SK-N-SH treated with all-trans-retinoic acid at 6 μM for 48 hours (cell line): Measurements from ENCODE around the gene PHKG1.

Source experiments
- ATAC-seq: fragments of 200-7000 bp; cut with Tn5 transposase; 3 replicates; pipeline ENCODE4 v1.9.1; 2020; ENCODE audit warnings: mild to moderate bottlenecking, moderate library complexity
- ARNTL ChIP-seq: fragments of 450-650 bp; formaldehyde crosslinking; IDR thresholded peaks from 2 replicates; pipeline ENCODE4 v1.5.0; 2020; ENCODE audit warnings: low read depth, mild to moderate bottlenecking, moderate library complexity, borderline replicate concordance
- BACH2 ChIP-seq: fragments of 250-450 bp; sonication (Bioruptor Pico); IDR thresholded peaks from 2 replicates; pipeline ENCODE4 v1.9.0; 2021; ENCODE audit warnings: mild to moderate bottlenecking, borderline replicate concordance
- ESRRG ChIP-seq: fragments of 250-450 bp; sonication (Bioruptor Pico); IDR thresholded peaks from 2 replicates; pipeline ENCODE4 v1.6.1; 2021; ENCODE audit warnings: mild to moderate bottlenecking
- ISL1 ChIP-seq: fragments of 250-450 bp; sonication (Bioruptor Pico); IDR thresholded peaks from 2 replicates; pipeline ENCODE4 v2.1.2; 2022; ENCODE audit warnings: mild to moderate bottlenecking, moderate library complexity
- RARB ChIP-seq: fragments of 250-450 bp; sonication (Bioruptor Pico); IDR thresholded peaks from 2 replicates; pipeline ENCODE4 v1.8.0; 2021; ENCODE audit warnings: mild to moderate bottlenecking, moderate library complexity
- SNAI2 ChIP-seq: fragments of 250-450 bp; sonication (Bioruptor Pico); IDR thresholded peaks from 2 replicates; pipeline ENCODE4 v1.5.0; 2020; ENCODE audit warnings: mild to moderate bottlenecking, moderate library complexity
- ZFP30 ChIP-seq: fragments of 450-650 bp; formaldehyde crosslinking; IDR thresholded peaks from 2 replicates; pipeline ENCODE4 v1.5.0; 2022; ENCODE audit warnings: mild to moderate bottlenecking, moderate library complexity
- ZNF565 ChIP-seq: fragments of 450-650 bp; formaldehyde crosslinking; conservative IDR thresholded peaks from 2 replicates; pipeline ENCODE4 v1.5.0; 2020; ENCODE audit warnings: low read depth, mild to moderate bottlenecking, moderate library complexity
- ZNF70 ChIP-seq: fragments of 450-650 bp; formaldehyde crosslinking; IDR thresholded peaks from 2 replicates; pipeline ENCODE4 v1.5.0; 2020; ENCODE audit warnings: mild to moderate bottlenecking, moderate library complexity
- ZNF8 ChIP-seq: fragments of 450-650 bp; formaldehyde crosslinking; IDR thresholded peaks from 2 replicates; pipeline ENCODE4 v1.5.0; 2020; ENCODE audit warnings: mild to moderate bottlenecking, moderate library complexity
- TF ChIP-seq, protein P1 (sequence below): fragments of 250-450 bp; sonication (Bioruptor Pico); IDR thresholded peaks from 2 replicates; pipeline ENCODE4 v1.5.0; 2020; ENCODE audit warnings: mild to moderate bottlenecking, moderate library complexity
- TF ChIP-seq, protein P2 (sequence below): fragments of 250-450 bp; sonication (Bioruptor Pico); IDR thresholded peaks from 2 replicates; pipeline ENCODE4 v1.8.0; 2021; ENCODE audit warnings: low read depth, mild to moderate bottlenecking, moderate library complexity, borderline replicate concordance
- TF ChIP-seq, protein P3 (sequence below): fragments of 250-450 bp; sonication (Bioruptor Pico); IDR thresholded peaks from 2 replicates; pipeline ENCODE4 v1.5.1; 2021; ENCODE audit warnings: mild to moderate bottlenecking, moderate library complexity
- TF ChIP-seq, protein P4 (sequence below): fragments of 250-450 bp; sonication (Bioruptor Pico); IDR thresholded peaks from 2 replicates; pipeline ENCODE4 v1.5.1; 2020; ENCODE audit warnings: low read depth, mild to moderate bottlenecking, moderate library complexity
- TF ChIP-seq, protein P5 (sequence below): fragments of 250-450 bp; sonication (Bioruptor Pico); IDR thresholded peaks from 2 replicates; pipeline ENCODE4 v1.8.0; 2020; ENCODE audit warnings: mild to moderate bottlenecking, moderate library complexity, borderline replicate concordance

PHKG1 gene

DNA sequence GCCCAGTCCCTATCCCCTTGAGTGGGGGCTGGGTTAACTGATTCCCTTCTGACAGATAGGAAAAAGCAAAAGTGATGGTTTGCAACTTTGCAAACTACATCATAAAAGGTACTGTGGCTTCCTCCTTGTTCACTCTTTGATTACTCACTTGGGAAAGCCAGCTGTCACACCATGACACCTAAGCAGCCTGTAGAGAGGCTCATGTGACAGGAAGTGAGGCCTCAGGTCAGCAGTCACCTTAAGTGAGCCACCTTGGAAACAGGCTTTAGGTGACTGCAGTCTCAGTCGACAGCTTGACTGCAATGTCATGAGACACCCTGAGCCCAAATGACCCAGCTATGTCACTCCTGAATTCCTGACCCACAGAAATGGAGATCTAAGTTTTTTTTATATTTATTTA, 17.9 kb upstream of the PHKG1 start:
- ATAC-seq, result no peak
- TF ChIP-seq, protein P1, sequence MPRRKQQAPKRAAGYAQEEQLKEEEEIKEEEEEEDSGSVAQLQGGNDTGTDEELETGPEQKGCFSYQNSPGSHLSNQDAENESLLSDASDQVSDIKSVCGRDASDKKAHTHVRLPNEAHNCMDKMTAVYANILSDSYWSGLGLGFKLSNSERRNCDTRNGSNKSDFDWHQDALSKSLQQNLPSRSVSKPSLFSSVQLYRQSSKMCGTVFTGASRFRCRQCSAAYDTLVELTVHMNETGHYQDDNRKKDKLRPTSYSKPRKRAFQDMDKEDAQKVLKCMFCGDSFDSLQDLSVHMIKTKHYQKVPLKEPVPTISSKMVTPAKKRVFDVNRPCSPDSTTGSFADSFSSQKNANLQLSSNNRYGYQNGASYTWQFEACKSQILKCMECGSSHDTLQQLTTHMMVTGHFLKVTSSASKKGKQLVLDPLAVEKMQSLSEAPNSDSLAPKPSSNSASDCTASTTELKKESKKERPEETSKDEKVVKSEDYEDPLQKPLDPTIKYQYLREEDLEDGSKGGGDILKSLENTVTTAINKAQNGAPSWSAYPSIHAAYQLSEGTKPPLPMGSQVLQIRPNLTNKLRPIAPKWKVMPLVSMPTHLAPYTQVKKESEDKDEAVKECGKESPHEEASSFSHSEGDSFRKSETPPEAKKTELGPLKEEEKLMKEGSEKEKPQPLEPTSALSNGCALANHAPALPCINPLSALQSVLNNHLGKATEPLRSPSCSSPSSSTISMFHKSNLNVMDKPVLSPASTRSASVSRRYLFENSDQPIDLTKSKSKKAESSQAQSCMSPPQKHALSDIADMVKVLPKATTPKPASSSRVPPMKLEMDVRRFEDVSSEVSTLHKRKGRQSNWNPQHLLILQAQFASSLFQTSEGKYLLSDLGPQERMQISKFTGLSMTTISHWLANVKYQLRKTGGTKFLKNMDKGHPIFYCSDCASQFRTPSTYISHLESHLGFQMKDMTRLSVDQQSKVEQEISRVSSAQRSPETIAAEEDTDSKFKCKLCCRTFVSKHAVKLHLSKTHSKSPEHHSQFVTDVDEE, result no peak
- TF ChIP-seq SNAI2 (CRISPR knock-in tag), result no peak
- TF ChIP-seq, protein P2, sequence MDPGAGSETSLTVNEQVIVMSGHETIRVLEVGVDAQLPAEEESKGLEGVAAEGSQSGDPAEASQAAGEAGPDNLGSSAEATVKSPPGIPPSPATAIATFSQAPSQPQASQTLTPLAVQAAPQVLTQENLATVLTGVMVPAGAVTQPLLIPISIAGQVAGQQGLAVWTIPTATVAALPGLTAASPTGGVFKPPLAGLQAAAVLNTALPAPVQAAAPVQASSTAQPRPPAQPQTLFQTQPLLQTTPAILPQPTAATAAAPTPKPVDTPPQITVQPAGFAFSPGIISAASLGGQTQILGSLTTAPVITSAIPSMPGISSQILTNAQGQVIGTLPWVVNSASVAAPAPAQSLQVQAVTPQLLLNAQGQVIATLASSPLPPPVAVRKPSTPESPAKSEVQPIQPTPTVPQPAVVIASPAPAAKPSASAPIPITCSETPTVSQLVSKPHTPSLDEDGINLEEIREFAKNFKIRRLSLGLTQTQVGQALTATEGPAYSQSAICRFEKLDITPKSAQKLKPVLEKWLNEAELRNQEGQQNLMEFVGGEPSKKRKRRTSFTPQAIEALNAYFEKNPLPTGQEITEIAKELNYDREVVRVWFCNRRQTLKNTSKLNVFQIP, result no peak

DNA sequence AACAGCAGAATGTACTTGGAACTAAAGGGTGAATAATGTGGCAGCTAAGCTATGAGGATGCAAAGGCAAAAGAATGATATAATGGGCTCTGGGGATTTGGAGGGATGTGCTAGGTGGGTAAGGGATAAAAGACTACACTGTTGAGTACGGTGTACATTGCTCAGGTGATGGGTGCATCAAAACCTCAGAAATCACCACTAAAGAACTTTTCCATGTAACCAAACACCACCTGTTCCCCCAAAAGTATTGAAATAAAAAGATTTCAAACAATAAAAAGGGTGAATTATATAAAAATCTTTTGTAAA, 15.2 kb upstream of the PHKG1 start:
- TF ChIP-seq, protein P2, result no peak
- TF ChIP-seq, protein P3, sequence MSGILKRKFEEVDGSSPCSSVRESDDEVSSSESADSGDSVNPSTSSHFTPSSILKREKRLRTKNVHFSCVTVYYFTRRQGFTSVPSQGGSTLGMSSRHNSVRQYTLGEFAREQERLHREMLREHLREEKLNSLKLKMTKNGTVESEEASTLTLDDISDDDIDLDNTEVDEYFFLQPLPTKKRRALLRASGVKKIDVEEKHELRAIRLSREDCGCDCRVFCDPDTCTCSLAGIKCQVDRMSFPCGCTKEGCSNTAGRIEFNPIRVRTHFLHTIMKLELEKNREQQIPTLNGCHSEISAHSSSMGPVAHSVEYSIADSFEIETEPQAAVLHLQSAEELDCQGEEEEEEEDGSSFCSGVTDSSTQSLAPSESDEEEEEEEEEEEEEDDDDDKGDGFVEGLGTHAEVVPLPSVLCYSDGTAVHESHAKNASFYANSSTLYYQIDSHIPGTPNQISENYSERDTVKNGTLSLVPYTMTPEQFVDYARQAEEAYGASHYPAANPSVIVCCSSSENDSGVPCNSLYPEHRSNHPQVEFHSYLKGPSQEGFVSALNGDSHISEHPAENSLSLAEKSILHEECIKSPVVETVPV (CRISPR knock-in tag), result no peak
- TF ChIP-seq, protein P4, sequence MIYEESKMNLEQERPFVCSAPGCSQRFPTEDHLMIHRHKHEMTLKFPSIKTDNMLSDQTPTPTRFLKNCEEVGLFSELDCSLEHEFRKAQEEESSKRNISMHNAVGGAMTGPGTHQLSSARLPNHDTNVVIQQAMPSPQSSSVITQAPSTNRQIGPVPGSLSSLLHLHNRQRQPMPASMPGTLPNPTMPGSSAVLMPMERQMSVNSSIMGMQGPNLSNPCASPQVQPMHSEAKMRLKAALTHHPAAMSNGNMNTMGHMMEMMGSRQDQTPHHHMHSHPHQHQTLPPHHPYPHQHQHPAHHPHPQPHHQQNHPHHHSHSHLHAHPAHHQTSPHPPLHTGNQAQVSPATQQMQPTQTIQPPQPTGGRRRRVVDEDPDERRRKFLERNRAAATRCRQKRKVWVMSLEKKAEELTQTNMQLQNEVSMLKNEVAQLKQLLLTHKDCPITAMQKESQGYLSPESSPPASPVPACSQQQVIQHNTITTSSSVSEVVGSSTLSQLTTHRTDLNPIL (CRISPR knock-in tag), result no peak
- TF ChIP-seq, all 23 proteins: peak for 0
- no peak for ATAC-seq

DNA sequence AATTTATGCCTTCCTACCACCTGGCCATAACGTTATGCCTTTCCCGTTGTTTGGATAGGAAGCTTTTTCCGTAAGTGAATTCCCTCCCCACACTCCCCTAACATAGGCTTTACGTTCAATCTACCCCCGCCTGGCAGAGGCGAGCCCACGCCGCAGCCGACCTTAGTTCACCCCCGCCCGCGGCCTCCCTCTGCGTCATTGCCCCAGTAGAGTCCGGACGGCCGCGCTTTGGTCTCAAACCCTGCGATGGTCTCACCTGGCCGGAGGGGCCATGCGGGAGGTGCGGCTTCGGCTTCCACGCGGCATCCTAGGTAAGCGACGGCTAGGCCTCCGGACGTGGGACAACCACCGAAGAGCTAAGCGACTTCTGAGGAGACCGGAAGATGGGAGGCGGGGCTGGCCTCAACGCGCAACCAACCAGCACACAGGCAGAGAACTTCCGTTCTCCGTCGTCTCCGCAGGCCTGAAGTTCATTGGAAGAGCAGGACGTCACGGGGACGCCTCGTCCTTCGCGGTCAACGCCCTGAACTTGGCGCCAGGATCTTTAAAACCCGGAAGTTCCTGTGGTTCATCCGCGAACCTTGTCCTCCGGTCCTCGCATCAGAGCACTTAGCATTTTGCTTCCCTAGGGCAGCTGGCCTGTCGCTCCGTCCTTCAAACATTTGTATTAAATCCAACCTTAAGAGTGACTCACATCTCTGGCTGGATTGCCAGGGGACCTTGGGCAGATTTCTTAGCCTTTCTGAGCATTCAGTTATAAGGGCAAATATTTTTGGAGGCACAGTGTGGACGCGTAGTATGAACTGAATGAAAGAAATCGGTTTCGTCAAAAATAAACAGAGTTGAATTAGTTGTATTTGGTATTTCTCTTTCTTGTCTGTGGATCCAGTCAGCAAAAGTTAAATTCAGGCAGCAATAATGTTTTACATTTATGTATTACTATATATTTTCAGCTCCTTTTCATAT, 13.6 kb upstream of the PHKG1 start, which contains the start of gene CHCHD2:
Gene CHCHD2, minus strand, starts transcription at position 369 of the 966 bp plus-strand sequence. Its CDS starts 63 bp downstream, at position 306.
- peak; percentile 100 for ATAC-seq
- TF ChIP-seq, protein P5, sequence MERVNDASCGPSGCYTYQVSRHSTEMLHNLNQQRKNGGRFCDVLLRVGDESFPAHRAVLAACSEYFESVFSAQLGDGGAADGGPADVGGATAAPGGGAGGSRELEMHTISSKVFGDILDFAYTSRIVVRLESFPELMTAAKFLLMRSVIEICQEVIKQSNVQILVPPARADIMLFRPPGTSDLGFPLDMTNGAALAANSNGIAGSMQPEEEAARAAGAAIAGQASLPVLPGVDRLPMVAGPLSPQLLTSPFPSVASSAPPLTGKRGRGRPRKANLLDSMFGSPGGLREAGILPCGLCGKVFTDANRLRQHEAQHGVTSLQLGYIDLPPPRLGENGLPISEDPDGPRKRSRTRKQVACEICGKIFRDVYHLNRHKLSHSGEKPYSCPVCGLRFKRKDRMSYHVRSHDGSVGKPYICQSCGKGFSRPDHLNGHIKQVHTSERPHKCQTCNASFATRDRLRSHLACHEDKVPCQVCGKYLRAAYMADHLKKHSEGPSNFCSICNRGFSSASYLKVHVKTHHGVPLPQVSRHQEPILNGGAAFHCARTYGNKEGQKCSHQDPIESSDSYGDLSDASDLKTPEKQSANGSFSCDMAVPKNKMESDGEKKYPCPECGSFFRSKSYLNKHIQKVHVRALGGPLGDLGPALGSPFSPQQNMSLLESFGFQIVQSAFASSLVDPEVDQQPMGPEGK (CRISPR knock-in tag), result no peak
- TF ChIP-seq, protein P3 (CRISPR knock-in tag), result no peak
- TF ChIP-seq, protein P4 (CRISPR knock-in tag), result no peak
- TF ChIP-seq ISL1 (CRISPR knock-in tag) (no peak), ARNTL (CRISPR knock-in tag) (no peak), ZFP30 (CRISPR knock-in tag) (no peak), ESRRG (no peak), ZNF8 (CRISPR knock-in tag) (0 out of 2 replicates have a peak, but pooled peaks have one; percentile 15), BACH2 (CRISPR knock-in tag) (no peak), ZNF70 (CRISPR knock-in tag) (no peak), ZNF565 (CRISPR knock-in tag) (0 out of 2 replicates have a peak, but pooled peaks have one; percentile 39), RARB (CRISPR knock-in tag) (no peak)
- TF ChIP-seq, protein P2, result peak; percentile 79; the same call in 1 of the 2 replicates
- TF ChIP-seq, protein P1, result peak; percentile 67; the same call in 1 of the 2 replicates
